ENCODE measurements around the gene ADAT1.
A peak's percentile ranks its signal among the peaks of the same experiment; 100 is the strongest.

The ADAT1 gene, protein sequence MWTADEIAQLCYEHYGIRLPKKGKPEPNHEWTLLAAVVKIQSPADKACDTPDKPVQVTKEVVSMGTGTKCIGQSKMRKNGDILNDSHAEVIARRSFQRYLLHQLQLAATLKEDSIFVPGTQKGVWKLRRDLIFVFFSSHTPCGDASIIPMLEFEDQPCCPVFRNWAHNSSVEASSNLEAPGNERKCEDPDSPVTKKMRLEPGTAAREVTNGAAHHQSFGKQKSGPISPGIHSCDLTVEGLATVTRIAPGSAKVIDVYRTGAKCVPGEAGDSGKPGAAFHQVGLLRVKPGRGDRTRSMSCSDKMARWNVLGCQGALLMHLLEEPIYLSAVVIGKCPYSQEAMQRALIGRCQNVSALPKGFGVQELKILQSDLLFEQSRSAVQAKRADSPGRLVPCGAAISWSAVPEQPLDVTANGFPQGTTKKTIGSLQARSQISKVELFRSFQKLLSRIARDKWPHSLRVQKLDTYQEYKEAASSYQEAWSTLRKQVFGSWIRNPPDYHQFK

DNA sequence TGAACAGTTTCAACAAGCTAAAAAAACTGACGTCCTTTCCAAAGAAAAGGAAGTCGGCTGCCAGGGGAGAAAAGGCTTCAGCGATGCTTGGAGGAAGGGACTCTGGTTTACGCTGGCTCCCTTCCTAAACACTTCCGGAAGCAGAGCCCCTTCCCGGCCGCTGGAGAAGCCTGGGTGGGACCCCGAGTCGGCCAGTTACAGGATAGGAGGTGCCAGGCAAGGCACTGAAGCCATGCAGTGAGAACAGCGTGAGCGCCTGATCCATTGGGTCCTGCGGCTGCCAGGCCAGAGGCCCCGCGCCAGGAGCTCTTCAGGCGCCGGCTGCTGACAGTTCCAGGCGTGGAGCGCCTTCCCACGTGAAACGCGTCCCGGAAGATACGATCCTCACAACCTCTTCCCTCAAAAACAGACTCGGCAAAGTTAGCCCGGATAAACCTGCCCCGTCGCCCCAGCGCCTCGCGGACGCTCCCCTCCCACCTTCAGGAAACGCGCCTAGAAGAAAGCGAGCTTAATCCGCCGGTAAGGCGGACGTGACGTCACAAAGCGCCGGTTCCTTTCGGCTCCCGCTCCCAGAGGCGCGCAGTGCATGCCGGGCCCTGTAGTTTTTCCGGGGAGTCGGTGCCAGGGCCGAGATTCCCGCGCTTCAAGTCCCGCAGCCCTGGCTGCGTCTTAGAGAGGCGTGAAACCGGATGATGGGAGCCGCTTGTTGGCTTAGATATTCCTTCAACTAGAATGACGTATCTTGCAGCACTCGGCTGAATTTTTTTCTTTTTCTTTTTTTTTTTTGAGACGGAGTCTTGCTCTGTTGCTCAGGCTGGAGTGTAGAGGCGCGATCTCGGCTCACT, at the start of gene ADAT1:
ADAT1 (minus strand) TSS at position 521 of the 845 bp plus-strand sequence. CDS start 2,482 bp downstream, outside the sequence.
- TF ChIP-seq JUND (IDR thresholded peaks at IDR 0.05; ENCODE audit: low read depth): no peak
- peak; percentile 71 to 98 for DNase-seq (ENCODE audit: low read depth in 1 of 2, low spot score in 1 of 2)
- in situ Hi-C loops (cut with HindIII; ENCODE audit: low pct_unique_long_range_greater_than_20kb, low sequenced_read_pairs): no loop called here

DNA sequence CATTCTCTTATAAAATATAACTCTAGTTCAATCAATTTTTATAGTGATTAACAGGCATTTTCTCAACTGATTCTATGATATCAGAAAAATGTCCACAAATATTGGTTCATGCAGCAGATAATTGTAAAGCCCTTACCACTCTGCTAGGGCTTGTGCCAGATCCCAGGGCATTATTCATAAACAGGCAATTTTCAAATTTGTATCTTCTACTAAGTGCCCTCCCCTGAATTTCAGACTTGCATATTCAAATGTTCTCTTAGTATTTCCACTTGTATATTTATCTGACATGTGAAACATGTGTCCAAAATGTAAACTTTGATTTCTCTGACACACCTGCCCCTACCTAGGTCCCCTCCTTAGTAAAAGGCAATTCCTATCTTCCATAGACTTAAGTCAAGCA, 44.4 kb upstream of the ADAT1 start:
- TF ChIP-seq JUND (IDR thresholded peaks at IDR 0.05; ENCODE audit: low read depth): no peak
- in situ Hi-C loops (cut with HindIII; ENCODE audit: low pct_unique_long_range_greater_than_20kb, low sequenced_read_pairs): no loop called here
- no peak for DNase-seq (ENCODE audit: low read depth in 1 of 2, low spot score in 1 of 2)

DNA sequence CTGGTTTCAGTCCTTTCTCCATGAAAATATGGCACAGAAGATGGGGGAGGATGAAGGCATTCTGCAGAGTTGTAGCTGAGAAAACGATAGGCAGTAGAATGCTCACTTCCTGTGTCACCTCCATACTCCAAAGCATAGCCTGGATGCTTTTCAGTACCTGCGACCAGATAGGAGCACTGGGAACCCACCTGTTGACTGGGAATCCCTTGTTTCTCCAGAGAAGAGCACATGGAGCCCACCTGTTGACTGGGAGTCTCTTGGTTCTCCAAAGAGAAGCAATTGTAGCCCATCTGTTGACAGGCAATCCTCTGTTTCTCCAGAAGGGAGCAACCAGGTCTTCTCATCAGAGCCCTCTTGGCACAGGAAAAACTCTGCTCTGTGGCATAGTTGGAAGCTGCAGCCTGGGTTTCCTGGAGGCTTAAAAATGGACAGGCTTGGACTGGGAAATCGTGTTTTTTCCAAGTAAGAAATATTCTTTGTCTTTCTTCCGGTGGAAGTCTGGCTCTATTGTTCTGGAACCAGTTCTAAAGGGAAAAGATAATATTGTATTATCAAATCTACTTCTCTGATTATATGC, 37.7 kb upstream of the ADAT1 start:
- no peak for DNase-seq (ENCODE audit: low read depth in 1 of 2, low spot score in 1 of 2)
- TF ChIP-seq JUND (IDR thresholded peaks at IDR 0.05; ENCODE audit: low read depth): no peak
- in situ Hi-C loops (cut with HindIII; ENCODE audit: low pct_unique_long_range_greater_than_20kb, low sequenced_read_pairs): no loop called here

DNA sequence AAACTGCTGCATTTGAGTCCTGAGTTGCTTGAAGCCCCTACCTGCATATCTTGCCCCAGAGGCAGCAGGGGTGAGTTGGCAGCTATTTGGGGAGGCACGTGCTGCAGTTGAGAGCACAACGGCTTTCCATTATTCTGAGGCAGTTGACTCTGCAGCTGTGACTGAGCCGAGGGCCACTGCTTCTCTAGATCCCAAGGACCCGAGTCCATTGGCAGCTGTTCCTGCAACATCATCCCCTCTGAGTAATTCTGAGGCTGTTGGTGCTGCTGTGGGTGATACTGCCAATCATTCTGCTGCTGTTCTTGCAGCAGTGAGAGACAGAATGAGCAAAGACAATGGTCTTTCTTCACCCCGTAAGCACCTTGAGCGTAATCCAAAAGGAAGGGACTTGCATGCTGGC, 37.2 kb upstream of the ADAT1 start:
- TF ChIP-seq JUND (IDR thresholded peaks at IDR 0.05; ENCODE audit: low read depth): no peak
- DNase-seq (ENCODE audit: low read depth in 1 of 2, low spot score in 1 of 2): no peak
- in situ Hi-C loops (cut with HindIII; ENCODE audit: low pct_unique_long_range_greater_than_20kb, low sequenced_read_pairs): no loop called here

DNA sequence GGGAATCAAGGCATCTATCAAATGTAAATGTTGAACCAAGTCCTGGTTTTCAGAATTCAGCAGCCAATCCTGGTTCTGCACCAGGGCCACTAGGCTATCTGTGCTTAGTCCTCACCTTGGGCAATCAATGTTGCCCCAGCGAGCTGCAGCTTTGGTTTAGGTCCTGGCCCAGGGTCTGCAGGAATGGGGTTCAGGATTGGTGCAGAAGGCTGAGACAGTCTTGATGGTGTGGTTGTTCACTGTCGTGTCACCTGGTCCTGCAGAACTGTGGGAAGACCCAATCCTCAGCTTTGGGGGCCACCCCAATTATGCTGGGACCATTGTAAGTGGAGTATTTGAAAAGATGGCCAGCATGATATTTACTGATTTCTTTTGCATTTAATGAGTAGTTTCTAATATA, 35.1 kb upstream of the ADAT1 start:
- no peak for TF ChIP-seq JUND (IDR thresholded peaks at IDR 0.05; ENCODE audit: low read depth)
- in situ Hi-C loops (cut with HindIII; ENCODE audit: low pct_unique_long_range_greater_than_20kb, low sequenced_read_pairs): no loop called here
- DNase-seq (ENCODE audit: low read depth in 1 of 2, low spot score in 1 of 2): no peak

DNA sequence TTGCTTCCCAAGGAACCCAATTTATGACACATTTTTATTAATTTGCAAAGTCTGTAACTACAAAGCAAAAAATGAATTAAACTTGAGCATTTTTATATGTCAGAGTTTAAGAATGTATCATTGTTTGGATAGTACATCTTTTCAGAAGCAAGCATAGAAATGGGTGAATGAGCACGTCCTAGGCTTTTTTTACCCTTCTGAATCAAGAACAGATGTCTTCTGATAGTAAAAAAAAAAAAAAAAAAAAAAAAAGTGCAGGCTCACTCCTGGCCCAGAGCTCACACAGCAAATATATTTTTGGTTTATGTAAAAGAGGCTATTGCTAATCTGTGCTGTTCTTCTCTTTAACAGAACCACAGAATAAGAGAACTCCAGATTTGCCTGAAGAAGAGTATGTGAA, 30.8 kb upstream of the ADAT1 start:
- in situ Hi-C loops (cut with HindIII; ENCODE audit: low pct_unique_long_range_greater_than_20kb, low sequenced_read_pairs): no loop called here
- no peak for TF ChIP-seq JUND (IDR thresholded peaks at IDR 0.05; ENCODE audit: low read depth)

DNA sequence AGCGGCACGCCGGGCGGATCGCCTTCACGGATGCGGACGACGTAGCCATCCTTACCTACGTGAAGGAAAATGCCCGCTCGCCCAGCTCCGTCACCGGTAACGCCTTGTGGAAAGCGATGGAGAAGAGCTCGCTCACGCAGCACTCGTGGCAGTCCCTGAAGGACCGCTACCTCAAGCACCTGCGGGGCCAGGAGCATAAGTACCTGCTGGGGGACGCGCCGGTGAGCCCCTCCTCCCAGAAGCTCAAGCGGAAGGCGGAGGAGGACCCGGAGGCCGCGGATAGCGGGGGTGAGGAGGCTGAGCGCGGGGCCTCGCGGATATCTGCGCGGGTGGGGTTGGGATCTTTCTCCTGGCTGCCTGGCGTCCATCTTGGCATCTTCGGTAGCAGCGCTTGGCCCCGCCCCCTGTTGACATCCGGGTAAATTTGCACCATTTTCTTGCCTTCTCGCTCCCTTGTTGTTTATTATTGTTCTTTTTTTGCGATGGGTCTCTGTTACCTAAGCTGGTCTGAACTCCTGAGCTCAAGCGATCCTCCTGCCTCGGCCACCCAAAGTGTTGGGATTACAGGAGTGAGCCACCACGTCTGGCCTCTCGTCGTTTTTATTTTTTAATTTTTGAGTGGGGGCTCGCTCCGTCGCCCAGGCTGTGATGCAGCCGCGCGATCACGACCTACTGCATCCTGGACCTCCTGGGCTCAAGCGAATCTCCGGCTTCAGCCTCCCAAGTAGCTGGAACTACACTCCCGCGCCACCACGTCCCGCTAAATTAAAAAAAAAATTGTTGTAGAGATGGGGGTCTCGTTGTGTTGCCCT, 25.4 kb upstream of the ADAT1 start:
- TF ChIP-seq JUND (IDR thresholded peaks at IDR 0.05; ENCODE audit: low read depth): no peak
- DNase-seq (ENCODE audit: low read depth in 1 of 2, low spot score in 1 of 2): peak; percentile 33 to 77
- in situ Hi-C loops (cut with HindIII; ENCODE audit: low pct_unique_long_range_greater_than_20kb, low sequenced_read_pairs): no loop called here

More for the DNA sequence above, 30.8 kb upstream of the ADAT1 start:
- DNase-seq (ENCODE audit: low read depth in 1 of 2, low spot score in 1 of 2): no peak

DNA sequence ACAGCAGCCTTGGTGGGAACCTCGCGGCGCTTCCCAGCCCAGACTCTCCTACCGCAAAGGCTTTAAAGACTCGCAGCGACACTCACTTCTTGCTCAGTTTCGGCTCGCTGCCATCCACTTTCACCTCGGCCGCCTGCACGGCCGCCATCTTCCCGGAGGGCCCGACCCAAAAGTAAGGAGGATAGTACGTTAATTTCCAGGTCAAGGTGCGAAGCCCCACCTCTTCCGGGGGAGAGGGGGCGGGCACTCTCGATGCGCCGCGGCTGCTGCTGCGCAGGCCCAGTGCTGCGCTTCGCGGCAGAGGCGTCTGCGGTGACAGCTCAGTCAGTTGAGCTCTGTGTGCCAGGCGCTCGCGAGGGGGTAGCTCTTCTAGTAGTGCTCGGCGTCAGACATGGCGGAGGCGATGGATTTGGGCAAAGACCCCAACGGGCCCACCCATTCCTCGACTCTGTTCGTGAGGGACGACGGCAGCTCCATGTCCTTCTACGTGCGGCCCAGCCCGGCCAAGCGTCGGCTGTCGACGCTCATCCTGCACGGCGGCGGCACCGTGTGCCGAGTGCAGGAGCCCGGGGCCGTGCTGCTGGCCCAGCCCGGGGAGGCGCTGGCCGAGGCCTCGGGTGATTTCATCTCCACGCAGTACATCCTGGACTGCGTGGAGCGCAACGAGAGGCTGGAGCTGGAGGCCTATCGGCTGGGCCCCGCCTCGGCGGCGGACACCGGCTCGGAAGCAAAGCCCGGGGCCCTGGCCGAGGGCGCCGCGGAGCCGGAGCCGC, 24.6 kb upstream of the ADAT1 start, which contains the start of the genes KARS1 and TERF2IP:
KARS1 (minus strand) TSS at position 174 of the 773 bp plus-strand sequence; CDS start at position 148, 26 bp downstream.
TERF2IP (plus strand) TSS at position 282 of the 773 bp plus-strand sequence; CDS start at position 392, 110 bp downstream.
- no peak for TF ChIP-seq JUND (IDR thresholded peaks at IDR 0.05; ENCODE audit: low read depth)

DNA sequence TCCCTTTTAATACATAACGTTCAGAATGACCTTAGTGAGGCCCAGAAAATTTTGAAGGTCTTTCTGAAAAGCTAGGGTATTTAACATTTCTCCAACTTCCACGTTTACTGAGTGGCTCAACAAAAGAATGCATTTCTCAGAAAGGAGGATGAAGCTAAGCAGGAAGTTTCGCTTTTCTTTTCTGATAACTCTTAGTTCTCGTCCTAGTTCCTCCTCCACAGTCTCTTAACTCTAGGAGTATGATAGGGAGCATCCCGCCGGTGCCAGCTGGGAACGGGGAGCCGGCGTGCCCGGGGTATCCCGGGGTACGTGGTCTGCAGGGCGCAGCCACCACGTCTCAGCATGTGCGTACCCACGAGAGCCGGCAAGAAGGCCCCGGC, 24.0 kb upstream of the ADAT1 start:
- TF ChIP-seq JUND (IDR thresholded peaks at IDR 0.05; ENCODE audit: low read depth): no peak
- no peak for DNase-seq (ENCODE audit: low read depth in 1 of 2, low spot score in 1 of 2)
- in situ Hi-C loops (cut with HindIII; ENCODE audit: low pct_unique_long_range_greater_than_20kb, low sequenced_read_pairs): no loop called here

More for the DNA sequence above, 24.6 kb upstream of the ADAT1 start, which contains the start of the genes KARS1 and TERF2IP:
- peak; percentile 88 to 94 for DNase-seq (ENCODE audit: low read depth in 1 of 2, low spot score in 1 of 2)
- in situ Hi-C loops (cut with HindIII; ENCODE audit: low pct_unique_long_range_greater_than_20kb, low sequenced_read_pairs): no loop called here

DNA sequence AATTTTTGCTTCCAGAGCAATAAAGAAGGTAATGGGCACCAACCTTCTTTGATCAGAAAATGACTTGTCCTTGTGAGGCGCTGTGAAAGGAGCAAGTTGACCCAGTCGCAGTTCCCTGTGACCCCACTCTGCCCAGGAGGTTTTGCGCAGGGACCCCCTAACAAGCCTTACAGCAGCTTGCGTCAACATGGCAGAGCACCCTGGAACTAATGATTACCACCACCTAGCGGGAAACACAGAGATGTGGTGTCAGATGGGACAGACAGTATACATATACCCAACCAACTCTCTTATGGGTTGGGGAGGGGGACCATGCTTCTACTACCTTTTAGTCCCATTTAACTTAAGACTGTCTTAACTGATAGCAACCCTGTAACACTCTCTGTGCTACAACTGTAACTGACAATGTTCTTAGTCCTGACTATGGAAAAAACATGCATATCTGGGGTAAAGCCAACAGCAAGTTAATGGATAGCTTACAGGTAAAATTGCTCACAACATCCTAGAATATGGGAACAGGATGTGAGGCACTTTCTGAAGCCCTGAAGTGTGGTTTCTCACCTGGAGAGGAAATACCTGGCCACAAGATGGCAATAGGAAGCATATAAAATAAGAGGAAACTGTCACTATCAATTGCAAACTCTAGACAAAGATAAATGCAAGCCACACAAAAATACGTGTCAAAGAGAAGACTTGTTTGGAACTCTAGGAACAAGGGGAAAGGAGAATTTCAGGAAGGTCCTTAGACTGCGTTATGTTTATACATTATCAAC, 21.3 kb upstream of the ADAT1 start:
- no peak for TF ChIP-seq JUND (IDR thresholded peaks at IDR 0.05; ENCODE audit: low read depth)
- DNase-seq (ENCODE audit: low read depth in 1 of 2, low spot score in 1 of 2): peak in 1 of 2 experiments; percentile 39
- in situ Hi-C loops (cut with HindIII; ENCODE audit: low pct_unique_long_range_greater_than_20kb, low sequenced_read_pairs): no loop called here
